Fibroblast of lung (primary cell): Measurements from ENCODE around the gene ZNF789. TPM values are rescaled to one million over a fixed set of nuclear protein-coding genes. Genes with fewer than 3 reads are reported as not detected.

ENCODE experiments used
- DNase-seq, 2 donors: peaks; one replicate each; pipeline versions ENCODE4 v3.0.0 to v3.0.0-alpha.2; 2010; ENCODE audit warnings: low read depth in 2 of 2
- H2AFZ ChIP-seq: 2 replicates; pipeline ENCODE4 v1.5.1; 2012; ENCODE audit warnings: low read length, control low read depth, inconsistent platforms
- H3K27ac ChIP-seq: 2 replicates; pipeline ENCODE4 v1.5.1; 2011; ENCODE audit warnings: low read length, control low read depth; ENCODE audit not compliant: insufficient read depth
- H3K27me3 ChIP-seq: 2 replicates; pipeline ENCODE4 v1.5.1; 2011; ENCODE audit warnings: mild to moderate bottlenecking, low read length; ENCODE audit not compliant: control insufficient read depth, insufficient read depth
- H3K36me3 ChIP-seq: 2 replicates; pipeline ENCODE4 v1.5.1; 2011; ENCODE audit warnings: low read length; ENCODE audit not compliant: control insufficient read depth, insufficient read depth
- H3K4me1 ChIP-seq: 2 replicates; pipeline ENCODE4 v1.5.1; 2011; ENCODE audit warnings: low read length; ENCODE audit not compliant: control insufficient read depth, insufficient read depth; ENCODE audit errors: extremely low read depth
- H3K4me2 ChIP-seq: 2 replicates; pipeline ENCODE4 v1.5.1; 2011; ENCODE audit warnings: low read length, control low read depth; ENCODE audit not compliant: insufficient read depth; ENCODE audit errors: extremely low read depth
- H3K4me3 ChIP-seq, 4 experiments: fragments of 200-600 bp in 1 of 4; sonication (generic) in 1 of 4; replicated peaks in 1 of 4; 2 replicates each; pipeline ENCODE4 v1.5.1; 2011 to 2016; ENCODE audit warnings: low read length in 4 of 4, low read depth in 3 of 4, mild to moderate bottlenecking in 3 of 4, control low read depth in 2 of 4, inconsistent platforms in 1 of 4, mixed read lengths in 1 of 4; ENCODE audit not compliant: insufficient read depth in 1 of 4; ENCODE audit errors: control extremely low read depth in 1 of 4
- H3K79me2 ChIP-seq: 2 replicates; pipeline ENCODE4 v1.5.1; 2012; ENCODE audit warnings: mild to moderate bottlenecking, low read length, inconsistent platforms; ENCODE audit not compliant: control insufficient read depth, insufficient read depth
- H3K9ac ChIP-seq: 2 replicates; pipeline ENCODE4 v1.5.1; 2011; ENCODE audit warnings: mild to moderate bottlenecking, low read length, control low read depth; ENCODE audit not compliant: insufficient read depth
- H3K9me3 ChIP-seq: 2 replicates; pipeline ENCODE4 v1.5.1; 2012; ENCODE audit warnings: low read depth, low read length; ENCODE audit not compliant: control insufficient read depth, insufficient read depth
- H4K20me1 ChIP-seq: 2 replicates; pipeline ENCODE4 v1.5.1; 2011; ENCODE audit warnings: low read length; ENCODE audit not compliant: control insufficient read depth, insufficient read depth; ENCODE audit errors: extremely low read depth
- EZH2 ChIP-seq: IDR thresholded peaks from 2 replicates; pipeline ENCODE4 v1.5.1; 2012; ENCODE audit warnings: low read length, control low read depth, mild to moderate bottlenecking; ENCODE audit errors: missing control alignments
- polyA minus RNA-seq: library from RNA; depleted of rRNA, polyadenylated mRNA; stranded (reverse); fragments of >200 nt; gene quantifications from 2 replicates; pipeline ENCODE4 v1.2.3, GENCODE V29; 2011; ENCODE audit warnings: low replicate concordance
- polyA plus RNA-seq, 2 donors: library from polyadenylated mRNA; depleted of rRNA in 1 of 2; stranded (reverse) in 1 of 2; unstranded in 1 of 2; fragments of >200 nt; gene quantifications; 2 replicates each; pipeline ENCODE4 v1.2.1, GENCODE V29; 2011 to 2012; ENCODE audit warnings: missing spikeins in 1 of 2
- total RNA-seq: library from RNA; depleted of rRNA; stranded (reverse); fragments of >200 nt; gene quantifications from 2 replicates; pipeline ENCODE4 v1.2.1, GENCODE V29; 2014
- TF ChIP-seq, protein P1 (sequence below), 2 donors: IDR thresholded peaks in 1 of 2; conservative IDR thresholded peaks in 1 of 2; 1 replicate in 1 of 2; 2 replicates in 1 of 2; pipeline ENCODE4 v1.5.1; 2011 to 2012; ENCODE audit warnings: low read length in 2 of 2, control low read depth in 1 of 2, inconsistent platforms in 1 of 2, low read depth in 1 of 2, mild to moderate bottlenecking in 1 of 2

ZNF789 gene
- 2.3 and 4.8 TPM in 2 replicates for total RNA-seq
- 5.5 and 8.7 TPM in 2 replicates for polyA plus RNA-seq
- polyA plus RNA-seq (2012): 3.8 and 6.3 TPM in 2 replicates
- 2.7 and 15.4 TPM in 2 replicates for polyA minus RNA-seq

GRCh38 chr7:99472561-99473314 is at the start of gene ZNF789:
ZNF789 (plus strand) TSS chr7:99472890; CDS start chr7:99476457, 3,567 bp downstream.
- H3K27me3 ChIP-seq: no peaks in the 10 kb centered on the region
- peak within 1 kb of the TSS; percentile 73 to 98 (median 78) for H3K4me3 ChIP-seq
- H4K20me1 ChIP-seq: no peaks in the 10 kb centered on the region
- peaks cover 2% of the 10 kb centered on the region for H3K4me1 ChIP-seq
- H2AFZ ChIP-seq: peak within 1 kb of the TSS; percentile 80
- H3K79me2 ChIP-seq: peaks cover 34% of the 10 kb centered on the region
- H3K36me3 ChIP-seq: peaks cover 2% of the 10 kb centered on the region
- H3K9ac ChIP-seq: peak within 1 kb of the TSS; percentile 76
- peak within 1 kb of the TSS; percentile 77 for H3K27ac ChIP-seq
- no peaks in the 10 kb centered on the region for H3K9me3 ChIP-seq
- H3K4me2 ChIP-seq: peak within 1 kb of the TSS; percentile 92
- TF ChIP-seq EZH2: no peak
- TF ChIP-seq, protein P1, sequence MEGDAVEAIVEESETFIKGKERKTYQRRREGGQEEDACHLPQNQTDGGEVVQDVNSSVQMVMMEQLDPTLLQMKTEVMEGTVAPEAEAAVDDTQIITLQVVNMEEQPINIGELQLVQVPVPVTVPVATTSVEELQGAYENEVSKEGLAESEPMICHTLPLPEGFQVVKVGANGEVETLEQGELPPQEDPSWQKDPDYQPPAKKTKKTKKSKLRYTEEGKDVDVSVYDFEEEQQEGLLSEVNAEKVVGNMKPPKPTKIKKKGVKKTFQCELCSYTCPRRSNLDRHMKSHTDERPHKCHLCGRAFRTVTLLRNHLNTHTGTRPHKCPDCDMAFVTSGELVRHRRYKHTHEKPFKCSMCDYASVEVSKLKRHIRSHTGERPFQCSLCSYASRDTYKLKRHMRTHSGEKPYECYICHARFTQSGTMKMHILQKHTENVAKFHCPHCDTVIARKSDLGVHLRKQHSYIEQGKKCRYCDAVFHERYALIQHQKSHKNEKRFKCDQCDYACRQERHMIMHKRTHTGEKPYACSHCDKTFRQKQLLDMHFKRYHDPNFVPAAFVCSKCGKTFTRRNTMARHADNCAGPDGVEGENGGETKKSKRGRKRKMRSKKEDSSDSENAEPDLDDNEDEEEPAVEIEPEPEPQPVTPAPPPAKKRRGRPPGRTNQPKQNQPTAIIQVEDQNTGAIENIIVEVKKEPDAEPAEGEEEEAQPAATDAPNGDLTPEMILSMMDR (conservative IDR thresholded peaks at IDR 0.05 in 1 of 2, IDR thresholded peaks at IDR 0.05 in 1 of 2; ENCODE audit: low read depth in 1 of 2, low read length in 2 of 2): no peak
- peak; percentile 95 to 96 for DNase-seq

- Histone ChIP-seq H3K9ac (no peak overlapping the region), H2AFZ (no peak overlapping the region), H3K4me1 (no peaks in the 10 kb centered on the region), H3K27ac (no peak overlapping the region), H3K4me2 (no peak overlapping the region), H3K4me3 (no peak overlapping the region), H3K27me3 (no peaks in the 10 kb centered on the region), H3K9me3 (no peaks in the 10 kb centered on the region), H3K79me2 (no peaks in the 10 kb centered on the region), H3K36me3 (peaks cover 23% of the 10 kb centered on the region), H4K20me1 (no peaks in the 10 kb centered on the region)
- no peak for DNase-seq
- no peak for TF ChIP-seq EZH2
- TF ChIP-seq, protein P1 (conservative IDR thresholded peaks at IDR 0.05 in 1 of 2, IDR thresholded peaks at IDR 0.05 in 1 of 2; ENCODE audit: low read depth in 1 of 2, low read length in 2 of 2): no peak
Measured at GRCh38 chr7:99424932-99425730, 47.6 kb upstream of the ZNF789 start.

- Histone ChIP-seq H3K9ac (no peak overlapping the region), H3K36me3 (peaks cover 18% of the 10 kb centered on the region), H3K4me1 (no peaks in the 10 kb centered on the region), H3K9me3 (no peaks in the 10 kb centered on the region), H3K79me2 (no peaks in the 10 kb centered on the region), H2AFZ (no peak overlapping the region), H3K27me3 (no peaks in the 10 kb centered on the region), H3K27ac (no peak overlapping the region), H3K4me3 (no peak overlapping the region), H4K20me1 (no peaks in the 10 kb centered on the region), H3K4me2 (no peak overlapping the region)
- no peak for TF ChIP-seq EZH2
- TF ChIP-seq, protein P1 (conservative IDR thresholded peaks at IDR 0.05 in 1 of 2, IDR thresholded peaks at IDR 0.05 in 1 of 2; ENCODE audit: low read depth in 1 of 2, low read length in 2 of 2): no peak
- no peak for DNase-seq
Measured at GRCh38 chr7:99428972-99429566, 43.6 kb upstream of the ZNF789 start.
